ENCODE results near the gene TAC4.

The TAC4 gene

DNA sequence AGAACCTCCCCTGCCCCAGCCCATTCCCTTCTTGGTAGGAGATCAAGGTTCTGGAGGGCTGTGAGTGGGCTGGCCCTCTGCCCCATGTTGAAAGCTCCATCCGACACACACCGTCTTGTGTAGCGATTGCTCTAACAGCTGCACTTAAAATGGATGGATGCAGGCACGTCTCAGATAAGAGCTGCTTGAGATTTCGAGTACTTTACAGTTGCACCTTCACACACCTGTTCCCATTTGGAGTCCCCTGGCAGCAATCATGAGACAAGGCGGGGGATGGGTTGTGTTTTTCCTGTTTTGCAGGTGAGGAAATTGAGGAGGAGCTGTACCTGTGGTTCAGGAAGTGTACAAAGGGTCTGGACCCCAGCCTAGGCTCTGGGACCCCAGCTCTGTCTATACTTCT is 25.6 kb upstream of the TAC4 start:
- DNase-seq (ENCODE audit: low read depth in 2 of 2): no peak

DNA sequence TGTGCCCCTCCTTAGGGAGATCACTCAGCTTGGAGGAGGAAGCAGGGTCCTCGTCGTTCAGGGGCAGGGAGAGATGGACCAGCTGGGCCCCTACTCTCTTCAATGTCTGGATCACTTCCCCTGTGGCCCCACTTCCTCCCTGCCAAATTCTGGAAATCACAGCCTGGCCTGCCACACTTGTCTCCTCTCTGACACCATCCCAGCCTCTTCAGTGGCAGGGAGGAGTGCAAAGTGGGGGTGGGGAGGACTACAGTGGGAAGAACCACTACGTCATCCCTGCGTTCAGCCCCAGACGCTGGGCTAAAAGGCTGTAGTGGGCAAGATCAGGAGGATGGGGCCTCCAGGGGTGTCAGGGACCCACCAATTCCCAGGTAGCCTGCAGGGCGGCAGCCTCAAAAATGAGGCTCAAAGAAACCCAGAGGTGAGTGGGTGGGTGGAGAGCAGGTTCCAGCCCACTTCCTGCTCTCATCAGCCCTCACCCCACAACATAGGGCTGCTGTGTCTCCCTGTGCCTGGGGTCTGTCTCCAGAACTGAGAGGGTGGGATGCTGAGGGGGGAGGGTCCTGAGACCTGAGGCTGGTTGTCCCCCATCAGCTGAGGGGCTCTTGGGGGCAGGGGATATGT is 25.0 kb upstream of the TAC4 start:
- no peak for DNase-seq (ENCODE audit: low read depth in 2 of 2)

DNA sequence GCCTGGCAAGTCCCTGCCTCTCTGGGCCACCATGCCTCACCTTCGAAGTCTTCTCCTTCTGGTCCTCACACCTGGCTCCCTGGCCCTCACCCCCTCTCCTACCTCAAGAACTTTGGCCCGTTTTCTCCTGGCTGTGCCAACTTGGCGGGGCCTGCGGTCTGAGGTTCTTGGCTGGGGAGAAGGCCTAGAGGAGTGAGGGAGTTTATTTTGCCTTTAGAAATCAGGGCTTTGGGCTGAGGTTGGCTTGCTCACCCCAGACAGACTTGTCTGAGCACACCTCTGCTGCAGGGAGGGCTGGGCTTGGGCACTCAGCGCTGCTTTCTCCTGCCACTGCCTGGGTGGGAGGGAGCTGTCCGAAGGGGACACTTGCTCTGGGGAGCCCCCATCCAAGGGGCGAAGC is 23.3 kb upstream of the TAC4 start:
- no peak for DNase-seq (ENCODE audit: low read depth in 2 of 2)

DNA sequence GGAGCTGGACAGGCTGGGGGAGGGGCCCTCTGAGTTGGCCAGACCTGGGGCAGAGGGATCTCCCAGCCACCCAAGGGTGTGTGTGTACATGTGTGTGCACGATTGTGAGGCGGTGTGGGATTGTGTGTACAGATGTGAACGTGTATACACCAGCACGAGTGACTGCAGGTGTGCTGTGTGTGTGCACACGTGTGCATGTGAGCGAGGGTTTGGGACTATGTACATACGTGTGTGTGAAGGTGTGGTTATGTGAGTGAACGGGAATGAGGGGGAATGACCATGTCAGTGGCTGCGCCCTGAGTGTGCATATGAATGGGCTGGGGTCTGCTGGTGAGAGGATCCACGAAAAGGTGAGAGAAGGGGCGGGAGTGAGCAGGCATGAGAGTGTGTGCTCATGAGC is 22.4 kb upstream of the TAC4 start:
- no peak for DNase-seq (ENCODE audit: low read depth in 2 of 2)

DNA sequence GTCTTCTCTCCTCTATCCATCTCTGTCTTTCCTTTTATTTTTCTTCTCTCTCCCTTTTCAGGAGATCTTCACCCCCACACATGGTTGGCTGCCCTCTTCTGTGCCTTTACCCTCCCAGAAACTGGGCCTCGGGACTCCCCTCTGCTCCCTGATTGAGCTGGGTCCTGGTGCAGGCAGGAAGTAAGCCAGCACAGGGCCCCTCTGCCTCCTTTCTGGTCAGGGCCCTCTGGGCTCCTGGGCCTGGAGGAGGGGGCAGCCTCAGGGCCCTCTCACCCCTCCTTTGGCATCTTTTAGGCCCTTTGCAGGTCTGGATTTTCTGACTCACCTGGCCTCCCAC is 21.1 kb upstream of the TAC4 start:
- no peak for DNase-seq (ENCODE audit: low read depth in 2 of 2)

DNA sequence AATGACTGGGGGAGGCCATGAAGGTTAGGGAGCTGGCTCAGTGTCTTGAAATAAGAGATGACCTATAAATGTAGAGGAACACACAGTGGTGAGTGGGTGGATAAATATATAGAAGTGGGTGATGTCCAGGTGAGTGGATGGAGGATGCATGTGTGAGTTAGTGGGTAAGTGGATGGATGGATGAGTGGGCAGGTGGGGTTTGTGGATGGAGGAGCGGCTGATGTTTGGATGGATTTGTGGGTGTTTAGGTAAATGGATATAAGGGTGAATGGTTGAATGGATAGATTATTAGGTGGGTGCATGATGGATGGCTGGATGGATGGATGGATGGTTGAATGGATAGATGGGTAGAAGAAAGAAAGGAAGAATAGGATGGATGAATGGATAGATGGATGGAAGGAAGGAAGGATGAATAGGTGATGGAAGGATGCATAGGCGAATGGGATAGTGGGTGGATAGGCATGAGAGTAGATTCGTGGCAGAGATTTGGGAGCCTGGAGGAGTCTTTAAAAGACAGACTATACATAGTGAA is 19.1 kb upstream of the TAC4 start:
- no peak for DNase-seq (ENCODE audit: low read depth in 2 of 2)

DNA sequence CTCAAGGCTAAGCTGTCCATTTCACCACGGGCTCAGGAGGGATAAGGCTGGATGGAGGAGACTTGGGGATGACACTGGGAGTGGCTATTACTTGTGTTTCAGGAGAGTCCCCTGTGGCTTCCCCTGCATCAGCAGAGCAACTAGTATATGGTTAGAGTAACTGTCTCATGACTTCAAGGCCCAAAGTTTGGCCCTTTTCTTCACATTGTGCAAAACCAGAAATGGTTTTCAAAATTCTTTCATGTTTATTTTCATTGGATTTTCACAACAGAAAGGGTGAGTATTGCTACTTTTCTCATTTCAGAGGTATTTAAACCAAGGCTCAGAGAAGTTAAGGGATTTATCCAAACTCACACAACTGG is 18.1 kb upstream of the TAC4 start:
- DNase-seq (ENCODE audit: low read depth in 2 of 2): no peak

DNA sequence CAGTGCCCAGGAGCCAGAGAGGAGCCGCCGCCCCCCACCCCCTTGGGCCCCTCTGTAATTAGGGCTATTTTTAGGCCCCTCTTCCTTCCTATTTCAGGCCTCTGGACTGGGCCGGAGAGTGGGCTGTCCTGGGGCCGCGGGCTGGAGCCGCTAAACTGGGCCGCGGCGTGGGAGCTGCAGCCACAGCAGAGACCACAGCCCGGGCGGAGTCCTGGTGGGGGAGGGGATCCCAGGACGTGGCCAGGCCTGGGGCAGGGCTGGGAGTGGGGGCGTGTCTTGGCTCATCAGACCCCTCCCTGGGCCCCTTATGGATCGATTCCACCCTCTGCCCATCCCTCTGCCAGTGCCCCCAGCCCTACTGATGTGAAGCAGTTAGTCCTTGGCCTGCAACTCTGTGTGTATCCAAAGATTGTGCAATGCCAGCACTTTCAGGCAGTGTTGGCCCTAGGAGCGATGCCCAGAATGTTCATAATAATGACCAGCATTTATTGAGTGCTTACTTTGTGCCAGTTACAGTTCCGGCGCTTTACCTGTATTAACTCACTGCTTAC is 15.0 kb upstream of the TAC4 start:
- DNase-seq (ENCODE audit: low read depth in 2 of 2): no peak

DNA sequence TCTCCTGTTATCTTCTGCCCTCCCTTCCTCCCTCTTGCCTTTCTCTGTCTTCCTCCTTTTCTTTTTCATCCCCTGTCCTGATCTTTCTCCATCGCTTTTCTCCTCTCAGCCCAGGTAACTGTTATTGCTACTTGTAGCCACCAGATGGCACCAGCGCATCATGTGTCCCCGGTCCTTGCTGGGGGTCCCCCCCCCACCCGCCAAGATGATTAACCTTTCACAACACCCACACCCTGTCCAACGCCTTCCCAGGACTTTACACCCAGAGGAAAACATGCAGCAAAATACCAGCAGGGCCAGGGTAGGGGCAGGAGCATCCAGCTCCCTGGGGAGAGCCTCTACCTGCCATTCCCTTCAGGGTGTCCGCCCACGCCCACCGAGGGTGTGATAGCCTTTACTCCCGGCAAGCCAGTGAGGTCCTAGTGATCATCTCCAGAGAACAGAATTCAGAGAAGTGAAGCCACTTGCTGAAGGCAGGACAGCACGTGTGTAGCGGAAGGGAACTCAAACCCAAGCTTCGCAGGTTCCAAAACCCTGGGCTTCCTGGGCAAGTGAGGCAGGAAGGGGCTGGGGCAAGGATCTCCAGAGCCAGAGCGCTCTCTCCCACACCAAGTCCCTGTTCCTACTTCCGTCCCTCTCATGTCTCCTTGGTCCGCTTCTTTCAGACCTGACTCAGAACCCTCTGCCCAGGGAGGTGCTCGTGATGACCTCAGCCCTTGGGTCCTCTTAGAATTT is 13.4 kb upstream of the TAC4 start:
- no peak for DNase-seq (ENCODE audit: low read depth in 2 of 2)

DNA sequence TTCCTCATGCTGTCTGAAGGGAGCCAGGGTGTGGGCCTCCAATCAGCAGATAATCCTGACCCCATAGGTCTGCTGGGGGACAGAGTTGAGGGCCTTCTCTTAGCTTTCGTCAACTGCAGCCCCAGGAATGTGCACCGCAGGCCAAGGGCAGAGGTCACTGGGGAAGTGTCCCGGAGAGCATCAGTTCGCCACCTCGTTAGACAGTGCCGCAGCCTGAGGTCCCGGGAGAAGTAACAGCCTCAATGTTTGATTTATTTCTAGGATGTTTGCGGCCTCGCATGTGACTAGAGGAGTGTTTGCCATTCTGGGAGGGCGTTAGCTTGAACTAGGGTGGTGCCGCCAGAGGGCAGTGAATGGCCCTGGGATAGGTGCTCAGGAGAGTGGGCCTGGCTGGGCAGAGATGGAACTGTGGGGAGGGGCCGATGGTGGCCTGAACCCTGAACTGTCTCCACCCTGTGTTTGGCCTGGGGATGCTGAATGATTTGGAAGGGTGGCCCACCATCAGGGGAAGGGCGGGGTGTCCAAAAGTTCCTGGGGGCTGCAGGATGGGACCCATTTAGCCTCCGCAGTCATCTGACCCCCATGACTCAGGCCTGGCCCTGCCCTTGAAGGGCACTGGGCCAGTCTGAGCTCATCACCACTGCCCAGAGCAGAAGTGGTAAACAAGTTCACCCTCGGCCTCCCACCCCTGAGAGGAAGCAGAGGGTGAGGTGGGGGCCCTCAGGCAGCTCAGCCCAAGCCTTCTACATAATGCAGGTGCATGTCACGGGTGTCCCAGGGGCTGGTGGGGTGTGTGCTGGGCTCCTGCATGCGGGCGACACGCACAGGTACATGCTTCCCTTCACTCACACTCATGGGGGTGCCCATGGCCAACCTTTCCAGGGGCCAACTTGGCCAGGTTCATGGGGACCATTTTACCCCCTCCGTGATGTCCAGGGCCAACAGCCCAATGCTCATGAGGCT is 12.4 kb upstream of the TAC4 start:
- no peak for DNase-seq (ENCODE audit: low read depth in 2 of 2)

DNA sequence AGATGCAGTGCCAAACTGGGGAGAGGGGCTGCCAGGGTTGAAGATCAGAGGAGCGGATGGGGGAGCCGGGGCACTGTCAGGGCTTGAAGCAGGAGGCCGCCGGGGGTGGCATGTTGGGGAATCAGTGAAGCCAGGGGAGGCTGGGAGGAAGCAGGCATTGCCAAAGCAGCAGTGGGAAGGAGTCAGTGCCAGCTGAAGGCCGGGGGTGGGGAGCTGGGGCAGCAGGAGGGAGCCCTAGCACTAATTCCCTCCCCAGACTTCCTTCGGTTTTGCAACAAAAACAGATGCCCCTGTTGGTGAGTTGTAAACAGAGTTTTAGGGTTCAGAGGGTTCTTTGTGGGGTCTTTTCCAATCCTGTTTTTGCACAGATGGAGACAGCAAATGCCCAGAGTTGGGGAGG is 10.9 kb upstream of the TAC4 start:
- DNase-seq (ENCODE audit: low read depth in 2 of 2): no peak

DNA sequence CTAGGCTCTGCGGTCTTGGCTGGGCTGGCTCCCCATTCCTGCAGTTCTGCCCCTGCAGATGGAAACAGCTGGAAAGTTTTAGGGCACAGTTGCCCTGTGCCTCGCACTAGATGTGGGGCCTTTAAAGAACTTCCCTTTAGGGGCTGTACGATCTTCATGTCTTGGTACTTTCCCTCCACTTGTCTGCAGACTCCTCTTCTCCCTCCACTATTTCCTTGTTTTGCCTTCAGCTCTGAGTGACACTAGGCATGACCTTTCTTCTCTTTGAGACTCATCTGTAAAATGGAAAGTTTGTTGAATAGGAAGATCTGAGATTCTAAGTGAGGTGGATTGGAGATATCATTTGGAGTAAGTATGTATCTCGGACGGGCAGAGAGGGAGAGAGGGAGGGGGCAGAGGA is 6.3 kb upstream of the TAC4 start:
- DNase-seq (ENCODE audit: low read depth in 2 of 2): no peak

DNA sequence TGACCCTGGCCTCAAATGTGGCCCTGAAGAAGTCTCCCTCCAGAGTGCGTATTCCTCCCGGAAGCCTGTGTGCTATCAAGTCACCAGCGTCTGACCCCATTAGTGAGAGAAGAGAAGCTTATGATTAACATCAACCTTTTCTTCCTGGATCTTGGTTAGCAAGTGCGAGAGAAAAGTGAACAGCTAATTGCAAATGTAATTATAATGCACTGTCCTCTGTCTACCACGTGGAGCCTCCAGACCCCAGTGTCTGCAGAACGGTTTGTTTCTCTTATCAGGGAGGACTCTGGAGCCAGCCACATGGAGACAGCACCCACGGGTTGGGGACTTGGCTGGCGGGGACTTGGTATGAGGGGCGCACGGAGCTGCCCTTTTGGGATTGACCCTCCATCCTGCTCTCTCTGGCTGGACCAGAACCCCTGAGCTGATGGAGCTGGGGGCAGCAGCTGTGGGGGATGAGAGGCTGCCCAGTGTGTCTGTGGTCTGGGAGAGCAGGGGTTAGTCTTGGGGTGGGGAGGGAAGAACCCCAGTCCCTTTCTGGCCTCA is 5.7 kb upstream of the TAC4 start:
- no peak for DNase-seq (ENCODE audit: low read depth in 2 of 2)

DNA sequence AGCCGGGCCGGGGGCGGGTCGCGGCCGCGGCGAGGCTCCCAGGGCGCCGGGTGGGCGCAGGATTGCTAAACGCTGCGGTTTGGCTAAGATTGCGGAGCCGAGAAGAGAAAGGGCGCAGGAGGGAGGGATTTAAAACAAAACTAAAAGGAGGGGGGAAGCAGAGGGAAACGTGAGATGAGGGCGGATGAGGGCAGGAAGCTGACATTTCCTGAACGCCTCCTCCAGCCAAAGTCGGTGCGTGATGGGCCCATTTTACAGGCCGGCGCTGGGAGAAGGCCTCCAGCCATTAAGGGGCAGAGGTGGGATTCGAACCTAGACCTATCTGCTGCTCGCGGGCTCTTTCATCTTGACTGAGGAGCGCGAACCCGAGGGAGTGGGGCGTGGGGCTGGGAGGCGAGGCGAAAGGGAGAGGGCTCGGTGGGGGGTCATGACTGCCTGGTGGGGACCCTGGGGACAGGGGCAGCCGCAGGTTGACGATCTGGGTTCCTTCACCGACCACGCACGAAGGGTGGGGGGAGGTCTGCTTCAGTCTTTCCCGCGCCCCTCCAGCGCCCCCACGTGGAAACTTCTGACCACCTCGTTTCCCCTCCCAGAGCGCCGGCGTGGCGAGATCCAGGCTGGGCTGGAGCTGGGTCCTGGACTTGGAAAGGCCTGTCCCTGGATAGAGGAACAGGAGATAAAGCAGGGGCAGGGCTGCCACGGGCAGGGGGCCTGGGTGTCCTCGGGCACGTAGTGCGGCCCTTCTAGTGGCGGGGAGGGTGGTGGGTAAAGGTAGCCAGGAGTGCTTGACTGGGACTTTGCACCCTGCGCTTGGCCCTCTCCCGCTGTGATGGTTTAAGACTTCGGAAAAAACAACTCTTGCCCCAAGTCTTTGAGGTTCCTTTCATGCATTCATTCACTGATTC is 3.8 kb upstream of the TAC4 start:
- DNase-seq (ENCODE audit: low read depth in 2 of 2): peak; percentile 21 to 36

DNA sequence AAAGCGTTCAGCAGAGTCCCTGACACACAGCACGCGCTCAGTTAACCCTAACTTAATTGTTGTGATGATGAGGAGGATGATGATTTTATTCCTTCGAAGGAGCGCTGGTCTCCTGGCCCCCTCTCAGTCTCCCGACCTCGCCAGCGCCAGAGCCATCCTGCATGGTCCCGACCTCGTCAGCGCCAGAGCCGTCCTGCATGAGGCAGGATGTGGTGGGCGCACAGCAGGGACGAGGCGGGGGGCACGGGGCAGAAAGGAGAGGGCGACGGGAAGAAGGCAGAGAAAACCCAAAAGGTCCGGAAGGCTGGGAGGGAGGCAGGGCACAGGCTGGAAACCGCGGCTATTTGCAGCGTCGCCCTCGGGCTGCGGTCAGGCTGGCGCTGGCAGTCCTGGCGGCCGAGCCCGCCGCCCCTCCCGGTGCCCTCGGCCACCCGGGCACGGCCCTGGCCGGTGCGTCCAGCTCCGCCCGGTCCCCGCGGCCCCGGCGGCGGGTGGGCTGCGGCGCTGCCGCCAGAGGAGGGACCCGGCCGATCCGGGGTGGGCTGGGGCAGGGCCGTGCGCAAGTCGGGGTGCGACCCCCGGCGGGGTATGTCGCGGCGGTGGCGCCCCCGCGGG is 3.0 kb upstream of the TAC4 start:
- no peak for DNase-seq (ENCODE audit: low read depth in 2 of 2)

DNA sequence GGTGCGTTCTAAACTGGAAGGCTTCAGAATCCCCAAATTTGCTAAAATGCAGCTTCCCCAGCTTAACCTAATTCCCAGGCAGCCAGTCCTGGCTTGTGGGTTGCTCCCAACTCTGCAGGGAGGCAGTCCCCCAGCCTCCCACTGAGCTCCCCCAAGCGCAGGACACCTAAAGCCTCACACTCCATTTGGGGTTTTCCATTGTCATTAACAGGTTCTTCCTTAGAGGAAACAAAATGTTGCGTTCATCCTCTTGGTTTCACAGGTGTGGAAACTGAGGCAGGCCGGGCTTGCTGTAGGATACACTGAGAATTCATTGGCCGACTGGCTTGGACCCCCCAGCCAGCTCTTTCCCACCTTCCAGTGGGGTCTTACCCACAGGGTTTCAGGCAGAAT is 2.3 kb upstream of the TAC4 start:
- DNase-seq (ENCODE audit: low read depth in 2 of 2): no peak

DNA sequence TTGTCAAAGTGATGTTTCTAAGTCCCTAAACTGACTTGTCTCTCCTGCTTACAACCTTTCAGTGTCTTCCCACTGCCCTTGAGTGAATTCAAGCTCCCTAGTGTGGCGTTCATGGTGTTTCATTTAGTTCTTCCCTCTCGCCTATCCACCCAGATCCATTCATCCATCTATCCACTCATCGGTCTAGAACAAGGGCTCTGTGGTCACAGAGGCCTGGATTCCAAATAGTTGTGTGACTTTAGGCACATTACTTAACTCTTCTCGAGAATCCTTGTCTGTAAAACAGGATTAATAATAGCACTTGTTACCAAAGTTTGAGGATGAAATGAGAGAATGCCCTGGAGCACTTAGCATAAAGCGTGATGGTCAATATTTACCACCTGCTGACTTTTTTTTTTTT is 870 bp upstream of the TAC4 start:
- no peak for DNase-seq (ENCODE audit: low read depth in 2 of 2)

DNA sequence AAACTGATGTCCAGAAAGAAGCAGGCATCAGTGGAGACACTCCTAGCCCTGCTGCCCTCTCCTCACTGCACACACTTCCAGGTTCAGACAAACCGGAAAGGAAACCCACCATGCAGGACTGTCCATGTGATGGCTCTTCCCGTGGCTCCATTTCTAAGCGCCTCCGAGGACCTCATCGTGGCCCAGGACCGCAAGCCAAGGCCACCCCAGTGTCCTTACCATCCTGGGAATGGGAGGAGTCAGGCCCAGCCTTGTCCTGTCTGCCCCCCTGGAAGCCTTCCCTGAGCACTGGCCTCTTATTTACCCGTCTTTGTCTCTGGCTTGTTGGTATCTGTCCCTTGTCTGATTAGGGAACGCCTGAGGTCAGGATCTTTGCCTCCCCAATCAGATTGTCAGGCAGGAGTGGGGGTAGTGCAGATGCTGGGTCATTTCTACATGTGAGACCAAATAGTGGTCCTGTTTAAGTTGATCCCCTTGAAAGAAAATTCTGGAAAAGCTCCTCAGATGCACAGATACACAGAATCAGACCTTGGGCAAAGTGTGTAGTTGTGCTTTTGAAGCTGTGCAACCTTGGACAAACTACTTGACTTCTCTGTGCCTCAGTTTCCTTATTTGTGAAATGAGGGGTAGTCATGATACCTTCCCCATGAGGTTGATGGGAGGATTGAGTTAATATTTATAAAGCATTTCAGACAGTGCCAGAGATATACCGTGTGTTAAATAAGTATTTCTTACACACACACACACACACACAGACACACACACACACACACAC is 744 bp downstream of the TAC4 start:
- no peak for DNase-seq (ENCODE audit: low read depth in 2 of 2)

DNA sequence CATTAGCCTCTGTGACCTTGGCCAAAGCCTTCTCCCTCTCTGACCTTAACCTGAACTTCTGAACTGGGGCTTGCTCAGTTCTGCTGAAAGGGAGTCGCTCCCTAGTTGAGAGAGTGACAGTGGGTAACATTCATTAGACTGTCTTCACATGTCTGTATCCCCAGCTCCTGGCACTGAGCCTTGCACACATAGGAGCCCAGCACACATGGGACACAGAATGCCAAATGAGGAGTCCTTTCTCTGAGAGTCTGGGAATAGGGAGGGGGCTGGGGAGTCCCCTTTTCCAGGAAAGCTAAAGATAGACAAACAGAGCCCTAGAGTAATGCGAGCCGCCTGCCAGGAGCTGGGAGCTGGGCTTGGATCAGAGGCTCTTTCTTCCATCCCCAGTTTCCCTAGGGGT is 2.5 kb downstream of the TAC4 start:
- DNase-seq (ENCODE audit: low read depth in 2 of 2): no peak

Data from fibroblast of skin of left biceps (primary cell).